Upper lobe of left lung (tissue), 4 donors: Measurements from ENCODE around the gene SYT9.

Experiments
- POLR2A ChIP-seq, 4 donors: fragments of 450-650 bp; IDR thresholded peaks; one replicate each; pipeline ENCODE4 v1.5.1; 2016 to 2017; ENCODE audit warnings: antibody characterized with exemption in 4 of 4, mild to moderate bottlenecking in 2 of 4
- POLR2AphosphoS5 ChIP-seq, 2 donors: sonication (generic); formaldehyde crosslinking; IDR thresholded peaks; one replicate each; pipeline ENCODE4 v1.5.1; 2017; ENCODE audit warnings: antibody characterized with exemption in 2 of 2
- TF ChIP-seq, protein P1 (sequence below), 6 experiments: fragments of 450-650 bp in 4 of 6; fragments of 200-600 bp in 2 of 6; sonication (generic) in 2 of 6; IDR thresholded peaks; one replicate each; pipeline ENCODE4 v1.5.1; 2016 to 2019; ENCODE audit warnings: antibody characterized with exemption in 6 of 6

DNA sequence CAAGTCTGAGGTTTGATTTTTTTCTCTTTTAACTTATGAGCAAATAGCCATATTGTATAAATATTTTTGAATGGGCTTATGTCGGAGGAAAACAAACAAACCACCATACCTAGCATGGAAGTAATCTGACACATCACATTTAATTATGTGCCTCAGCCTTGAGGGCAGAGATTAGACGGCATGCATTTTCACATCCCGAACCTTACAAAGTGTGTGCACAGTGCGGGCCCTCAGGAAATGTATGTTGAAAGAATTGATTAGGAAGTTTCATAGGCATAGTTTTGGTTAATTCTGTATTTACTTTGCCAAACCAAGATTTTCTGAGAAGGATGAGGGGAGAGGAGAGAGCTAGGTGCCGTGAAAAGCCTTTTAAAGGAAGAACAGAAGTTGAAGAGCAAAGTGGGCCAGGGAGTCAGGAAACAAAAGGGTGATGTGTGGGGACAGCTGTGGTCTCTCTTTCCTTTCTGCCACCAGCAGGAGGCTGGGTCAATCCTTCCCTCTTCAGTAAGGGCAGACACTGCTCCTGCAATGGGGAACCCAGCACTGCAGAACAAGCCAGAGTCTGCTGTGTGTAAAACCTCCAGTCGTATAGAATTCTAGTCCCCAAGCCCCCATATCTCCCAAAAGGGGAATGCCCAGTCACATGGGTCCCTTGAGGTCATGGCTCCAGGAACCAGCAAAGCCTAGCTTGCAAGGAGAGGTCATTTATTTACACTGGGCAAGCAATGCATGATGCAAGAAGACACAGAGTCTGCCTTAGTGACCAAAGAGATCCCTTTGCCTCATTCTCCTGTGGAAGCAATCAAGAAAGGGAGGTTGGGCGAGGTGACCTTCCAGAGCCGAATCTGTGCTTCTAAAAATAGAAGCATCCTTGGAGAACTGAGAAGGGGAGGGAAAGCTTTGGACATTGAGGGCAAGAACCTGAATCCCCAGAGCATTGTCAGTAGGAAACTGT, 162.5 kb downstream of the SYT9 start:
- TF ChIP-seq, protein P1, sequence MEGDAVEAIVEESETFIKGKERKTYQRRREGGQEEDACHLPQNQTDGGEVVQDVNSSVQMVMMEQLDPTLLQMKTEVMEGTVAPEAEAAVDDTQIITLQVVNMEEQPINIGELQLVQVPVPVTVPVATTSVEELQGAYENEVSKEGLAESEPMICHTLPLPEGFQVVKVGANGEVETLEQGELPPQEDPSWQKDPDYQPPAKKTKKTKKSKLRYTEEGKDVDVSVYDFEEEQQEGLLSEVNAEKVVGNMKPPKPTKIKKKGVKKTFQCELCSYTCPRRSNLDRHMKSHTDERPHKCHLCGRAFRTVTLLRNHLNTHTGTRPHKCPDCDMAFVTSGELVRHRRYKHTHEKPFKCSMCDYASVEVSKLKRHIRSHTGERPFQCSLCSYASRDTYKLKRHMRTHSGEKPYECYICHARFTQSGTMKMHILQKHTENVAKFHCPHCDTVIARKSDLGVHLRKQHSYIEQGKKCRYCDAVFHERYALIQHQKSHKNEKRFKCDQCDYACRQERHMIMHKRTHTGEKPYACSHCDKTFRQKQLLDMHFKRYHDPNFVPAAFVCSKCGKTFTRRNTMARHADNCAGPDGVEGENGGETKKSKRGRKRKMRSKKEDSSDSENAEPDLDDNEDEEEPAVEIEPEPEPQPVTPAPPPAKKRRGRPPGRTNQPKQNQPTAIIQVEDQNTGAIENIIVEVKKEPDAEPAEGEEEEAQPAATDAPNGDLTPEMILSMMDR (IDR thresholded peaks at IDR 0.05), result no peak
- TF ChIP-seq POLR2A (IDR thresholded peaks at IDR 0.05), result no peak
- TF ChIP-seq POLR2AphosphoS5 (IDR thresholded peaks at IDR 0.05), result no peak
